K562 treated with DMSO at 1 percent for 12 hours (cell line): ENCODE results near the gene ACTA1. TPM values are rescaled to one million over a fixed set of nuclear protein-coding genes. Genes with fewer than 3 reads are reported as not detected.

Experiments used
- total RNA-seq: library from RNA; unstranded; fragments of 300-600 nt; gene quantifications from 2 replicates; pipeline ENCODE4 v1.2.3, GENCODE V29; 2022; ENCODE audit not compliant: insufficient read depth

Gene ACTA1
- not detected in 2 replicates for total RNA-seq

GRCh38 chr1:229434005-229434640 lies at the start of gene ACTA1:
TSS of gene ACTA1 (minus strand) at chr1:229434094. CDS start at chr1:229433115, 979 bp downstream.

Other genes starting within 250 kb of the ACTA1 start
- gene RAB4A, start 163.0 kb downstream of the ACTA1 start, total RNA-seq: 23.4 and 52.7 TPM in 2 replicates
- 2.7 and 11.5 TPM in 2 replicates for gene CCSAP, start 91.0 kb downstream of the ACTA1 start, total RNA-seq
- 15.3 and 53.3 TPM in 2 replicates for gene NUP133, start 74.2 kb upstream of the ACTA1 start, total RNA-seq
- gene ABCB10, start 124.6 kb upstream of the ACTA1 start, total RNA-seq: 10.3 and 26.0 TPM in 2 replicates
- 11.8 and 28.0 TPM in 2 replicates for gene TAF5L, start 192.0 kb upstream of the ACTA1 start, total RNA-seq
- 1.4 and 5.7 TPM in 2 replicates for gene URB2, start 192.2 kb upstream of the ACTA1 start, total RNA-seq